ENCODE data around the gene PRSS16. TPM values are rescaled to one million over a fixed set of nuclear protein-coding genes. Genes with fewer than 3 reads are reported as not detected.
A peak's percentile ranks its signal among the peaks of the same experiment; 100 is the strongest.

The PRSS16 gene
- total and polyA plus RNA-seq, 7 experiments from 2014 or later = 0.40 to 2.0 (median 0.72) TPM; not detected in 1

GRCh38 chr6:27251606-27252251 lies 4.2 kb downstream of the PRSS16 start:
- peaks cover 0 to 4% (median 0%) of the 10 kb centered on the region in 5 donors for H3K36me3 Mint-ChIP-seq
- H3K27ac ChIP-seq (ENCODE audit: low read depth, low read length) = no peak overlapping the region
- intact Hi-C loops (cut with micrococcal nuclease) = loop anchor here in 1 of 2 donors (1.0 kb wide), 1 partner anchor 221 kb away; no protein-coding TSS in a partner anchor
- H3K27me3 Mint-ChIP-seq = peaks cover 50 to 69% (median 65%) of the 10 kb centered on the region in 5 donors
- CTCF ChIA-PET = no interaction called here
- H3K9me3 ChIP-seq (ENCODE audit: control insufficient read depth in 2 of 3, low read length in 3 of 3) = no peaks in the 10 kb centered on the region
- H3K4me3 ChIP-seq (ENCODE audit: low read length) = peak overlapping the region; percentile 51
- peaks cover 0 to 4% (median 0%) of the 10 kb centered on the region in 11 donors for H3K9me3 Mint-ChIP-seq
- no peak overlapping the region for H3K27ac Mint-ChIP-seq
- DNase-seq (peak; percentile 26 to 62 (median 41)), ATAC-seq (peak; percentile 89)
- H3K4me1 Mint-ChIP-seq = peaks cover 4 to 12% (median 7%) of the 10 kb centered on the region in 7 donors
- peaks cover 4 to 8% of the 10 kb centered on the region in 2 donors for H3K4me1 ChIP-seq (ENCODE audit: control insufficient read depth in 2 of 2, insufficient read depth in 2 of 2, low read length in 2 of 2)
- peak overlapping the region; percentile 76 to 91 (median 83) for H3K4me3 Mint-ChIP-seq
- H3K36me3 ChIP-seq (ENCODE audit: control insufficient read depth in 2 of 3, insufficient read depth in 3 of 3, low read length in 3 of 3) = no peaks in the 10 kb centered on the region
- peaks cover 0 to 4% of the 10 kb centered on the region in 2 donors for H3K27me3 ChIP-seq (ENCODE audit: control insufficient read depth in 2 of 2, insufficient read depth in 2 of 2, low read length in 2 of 2)
- POLR2A ChIA-PET = no interaction called here

GRCh38 chr6:27254566-27254965 lies 7.1 kb downstream of the PRSS16 start:
- POLR2A ChIA-PET = no interaction called here
- no peak overlapping the region for H3K4me3 Mint-ChIP-seq
- Histone ChIP-seq H3K27me3 (ENCODE audit: control insufficient read depth in 2 of 2, insufficient read depth in 2 of 2, low read length in 2 of 2) (peaks cover 0 to 4% of the 10 kb centered on the region in 2 donors), H3K4me1 (ENCODE audit: control insufficient read depth in 2 of 2, insufficient read depth in 2 of 2, low read length in 2 of 2) (peaks cover 4 to 8% of the 10 kb centered on the region in 2 donors), H3K36me3 (ENCODE audit: control insufficient read depth in 2 of 3, insufficient read depth in 3 of 3, low read length in 3 of 3) (no peaks in the 10 kb centered on the region), H3K9me3 (ENCODE audit: control insufficient read depth in 2 of 3, low read length in 3 of 3) (no peaks in the 10 kb centered on the region), H3K27ac (ENCODE audit: low read depth, low read length) (no peak overlapping the region), H3K4me3 (ENCODE audit: low read length) (no peak overlapping the region)
- intact Hi-C loops (cut with micrococcal nuclease) = no loop called here
- H3K9me3 Mint-ChIP-seq = peaks cover 0 to 25% (median 0%) of the 10 kb centered on the region in 11 donors
- H3K36me3 Mint-ChIP-seq = peaks cover 0 to 4% (median 0%) of the 10 kb centered on the region in 5 donors
- peaks cover 63 to 82% (median 77%) of the 10 kb centered on the region in 5 donors for H3K27me3 Mint-ChIP-seq
- H3K27ac Mint-ChIP-seq = no peak overlapping the region
- ATAC-seq (no peak), DNase-seq (no peak)
- CTCF ChIA-PET = no interaction called here
- peaks cover 4 to 12% (median 7%) of the 10 kb centered on the region in 7 donors for H3K4me1 Mint-ChIP-seq

GRCh38 chr6:27255866-27256265 lies 8.4 kb downstream of the PRSS16 start:
- Mint-ChIP-seq H3K4me3 (no peak overlapping the region), H3K9me3 (peaks cover 0 to 31% (median under 1%) of the 10 kb centered on the region in 11 donors), H3K27me3 (peaks cover 61 to 84% (median 78%) of the 10 kb centered on the region in 5 donors), H3K36me3 (peaks cover 0 to 4% (median 0%) of the 10 kb centered on the region in 5 donors), H3K27ac (no peak overlapping the region), H3K4me1 (peaks cover 0 to 9% (median 7%) of the 10 kb centered on the region in 7 donors)
- H3K4me3 ChIP-seq (ENCODE audit: low read length) = no peak overlapping the region
- peaks cover 0 to 12% of the 10 kb centered on the region in 2 donors for H3K27me3 ChIP-seq (ENCODE audit: control insufficient read depth in 2 of 2, insufficient read depth in 2 of 2, low read length in 2 of 2)
- peaks cover 3 to 4% of the 10 kb centered on the region in 2 donors for H3K4me1 ChIP-seq (ENCODE audit: control insufficient read depth in 2 of 2, insufficient read depth in 2 of 2, low read length in 2 of 2)
- intact Hi-C loops (cut with micrococcal nuclease) = no loop called here
- POLR2A ChIA-PET = no interaction called here
- ATAC-seq = no peak
- H3K36me3 ChIP-seq (ENCODE audit: control insufficient read depth in 2 of 3, insufficient read depth in 3 of 3, low read length in 3 of 3) = no peaks in the 10 kb centered on the region
- no peak for DNase-seq
- H3K27ac ChIP-seq (ENCODE audit: low read depth, low read length) = no peak overlapping the region
- H3K9me3 ChIP-seq (ENCODE audit: control insufficient read depth in 2 of 3, low read length in 3 of 3) = no peaks in the 10 kb centered on the region
- CTCF ChIA-PET = no interaction called here

- ChIA-PET CTCF (no interaction called here), POLR2A (no interaction called here)
- Histone ChIP-seq H3K4me3 (ENCODE audit: low read length) (no peak overlapping the region), H3K27ac (ENCODE audit: low read depth, low read length) (no peak overlapping the region), H3K9me3 (ENCODE audit: control insufficient read depth in 2 of 3, low read length in 3 of 3) (no peaks in the 10 kb centered on the region), H3K27me3 (ENCODE audit: control insufficient read depth in 2 of 2, insufficient read depth in 2 of 2, low read length in 2 of 2) (peaks cover 0 to 21% of the 10 kb centered on the region in 2 donors), H3K4me1 (ENCODE audit: control insufficient read depth in 2 of 2, insufficient read depth in 2 of 2, low read length in 2 of 2) (no peaks in the 10 kb centered on the region), H3K36me3 (ENCODE audit: control insufficient read depth in 2 of 3, insufficient read depth in 3 of 3, low read length in 3 of 3) (no peaks in the 10 kb centered on the region)
- DNase-seq (no peak), ATAC-seq (no peak)
- no peak overlapping the region for H3K4me3 Mint-ChIP-seq
- peaks cover 0 to 40% (median 6%) of the 10 kb centered on the region in 11 donors for H3K9me3 Mint-ChIP-seq
- H3K36me3 Mint-ChIP-seq = peaks cover 0 to 10% (median 0%) of the 10 kb centered on the region in 5 donors
- peaks cover 0 to 4% (median 0%) of the 10 kb centered on the region in 7 donors for H3K4me1 Mint-ChIP-seq
- intact Hi-C loops (cut with micrococcal nuclease) = no loop called here
- H3K27me3 Mint-ChIP-seq = peaks cover 50 to 90% (median 79%) of the 10 kb centered on the region in 5 donors
- H3K27ac Mint-ChIP-seq = no peak overlapping the region
Observed at GRCh38 chr6:27260369-27260768, 12.9 kb downstream of the PRSS16 start.

GRCh38 chr6:27260836-27261375 lies 13.4 kb downstream of the PRSS16 start:
- Mint-ChIP-seq H3K9me3 (peaks cover 0 to 40% (median 6%) of the 10 kb centered on the region in 11 donors), H3K27ac (no peak overlapping the region), H3K36me3 (peaks cover 0 to 6% (median 0%) of the 10 kb centered on the region in 5 donors), H3K27me3 (peaks cover 46 to 90% (median 79%) of the 10 kb centered on the region in 5 donors), H3K4me1 (peaks cover 0 to 4% (median 0%) of the 10 kb centered on the region in 7 donors), H3K4me3 (no peak overlapping the region)
- POLR2A ChIA-PET = no interaction called here
- Histone ChIP-seq H3K27me3 (ENCODE audit: control insufficient read depth in 2 of 2, insufficient read depth in 2 of 2, low read length in 2 of 2) (peaks cover 0 to 21% of the 10 kb centered on the region in 2 donors), H3K36me3 (ENCODE audit: control insufficient read depth in 2 of 3, insufficient read depth in 3 of 3, low read length in 3 of 3) (no peaks in the 10 kb centered on the region), H3K27ac (ENCODE audit: low read depth, low read length) (no peak overlapping the region), H3K4me3 (ENCODE audit: low read length) (no peak overlapping the region), H3K9me3 (ENCODE audit: control insufficient read depth in 2 of 3, low read length in 3 of 3) (no peaks in the 10 kb centered on the region), H3K4me1 (ENCODE audit: control insufficient read depth in 2 of 2, insufficient read depth in 2 of 2, low read length in 2 of 2) (no peaks in the 10 kb centered on the region)
- DNase-seq = no peak
- no peak for ATAC-seq
- CTCF ChIA-PET = no interaction called here
- intact Hi-C loops (cut with micrococcal nuclease) = no loop called here

- H3K9me3 ChIP-seq (ENCODE audit: control insufficient read depth in 2 of 3, low read length in 3 of 3) = no peaks in the 10 kb centered on the region
- no peaks in the 10 kb centered on the region for H3K36me3 ChIP-seq (ENCODE audit: control insufficient read depth in 2 of 3, insufficient read depth in 3 of 3, low read length in 3 of 3)
- POLR2A ChIA-PET = no interaction called here
- Mint-ChIP-seq H3K4me3 (no peak overlapping the region), H3K9me3 (peaks cover 0 to 32% (median 6%) of the 10 kb centered on the region in 11 donors), H3K4me1 (peaks cover 0 to 7% (median 0%) of the 10 kb centered on the region in 7 donors), H3K27me3 (peaks cover 53 to 88% (median 76%) of the 10 kb centered on the region in 5 donors), H3K27ac (no peak overlapping the region), H3K36me3 (peaks cover 0 to 6% (median 2%) of the 10 kb centered on the region in 5 donors)
- H3K27ac ChIP-seq (ENCODE audit: low read depth, low read length) = no peak overlapping the region
- intact Hi-C loops (cut with micrococcal nuclease) = no loop called here
- DNase-seq (no peak), ATAC-seq (no peak)
- no peak overlapping the region for H3K4me3 ChIP-seq (ENCODE audit: low read length)
- CTCF ChIA-PET = no interaction called here
- peaks cover 0 to 37% of the 10 kb centered on the region in 2 donors for H3K27me3 ChIP-seq (ENCODE audit: control insufficient read depth in 2 of 2, insufficient read depth in 2 of 2, low read length in 2 of 2)
- no peaks in the 10 kb centered on the region for H3K4me1 ChIP-seq (ENCODE audit: control insufficient read depth in 2 of 2, insufficient read depth in 2 of 2, low read length in 2 of 2)
Observed at GRCh38 chr6:27263886-27264285, 16.4 kb downstream of the PRSS16 start.
